B cell (primary cell): ENCODE results near the gene RAD51B. TPM values are rescaled to one million over a fixed set of nuclear protein-coding genes. Genes with fewer than 3 reads are reported as not detected.

Source experiments
- ATAC-seq: fragments of 200-7000 bp; cut with Tn5 transposase; one replicate; pipeline ENCODE4 v1.10.0; 2021; ENCODE audit warnings: low read depth, mild to moderate bottlenecking, moderate number of reproducible peaks, moderate library complexity
- CTCF ChIA-PET: fragments of 350-600 bp; sonication (Branson Sonifier 250); formaldehyde crosslinking; loops from one replicate; lab custom pipeline; 2021; ENCODE audit warnings: antibody characterized with exemption, inconsistent platforms; lab: Charles Lee
- POLR2A ChIA-PET: fragments of 350-600 bp; sonication (Branson Sonifier 250); formaldehyde crosslinking; loops from one replicate; lab custom pipeline; 2021; ENCODE audit warnings: antibody characterized with exemption; lab: Charles Lee
- DNase-seq: peaks from one replicate; pipeline ENCODE4 v3.0.0; 2013
- H2AFZ ChIP-seq: 2 replicates; pipeline ENCODE4 v1.6.1; 2012; ENCODE audit warnings: mild to moderate bottlenecking, low read depth, low read length; ENCODE audit not compliant: insufficient read depth, poor library complexity, severe bottlenecking
- H3K27ac ChIP-seq, 2 donors: 1 replicate in 1 of 2; 2 replicates in 1 of 2; pipeline ENCODE4 v1.5.1; 2012 to 2013; ENCODE audit warnings: low read length in 2 of 2, mild to moderate bottlenecking in 2 of 2, moderate library complexity in 1 of 2
- H3K27me3 ChIP-seq, 4 experiments: fragments of 200-600 bp in 1 of 4; sonication (generic) in 1 of 4; replicated peaks in 1 of 4; 1 replicate in 2 of 4; 2 replicates in 2 of 4; pipeline versions ENCODE4 v1.6.1 to v1.7.0; 2013 to 2016; ENCODE audit warnings: low read length in 3 of 4, mild to moderate bottlenecking in 2 of 4, mixed read lengths in 1 of 4, moderate library complexity in 1 of 4; ENCODE audit not compliant: insufficient read depth in 4 of 4, control insufficient read depth in 3 of 4; ENCODE audit errors: control extremely low read depth in 1 of 4
- H3K36me3 ChIP-seq, 2 experiments: replicated peaks in 1 of 2; 1 replicate in 1 of 2; 2 replicates in 1 of 2; pipeline versions ENCODE4 v1.6.1 to v1.7.1; 2013; ENCODE audit warnings: low read length in 1 of 2; ENCODE audit not compliant: insufficient read depth in 2 of 2, control insufficient read depth in 1 of 2; ENCODE audit errors: control extremely low read depth in 1 of 2, extremely low read depth in 1 of 2
- H3K4me1 ChIP-seq, 2 donors: fragments of 200-600 bp in 1 of 2; sonication (generic) in 1 of 2; 1 replicate in 1 of 2; 2 replicates in 1 of 2; pipeline versions ENCODE4 v1.5.1 to v1.6.1; 2013 to 2017; ENCODE audit warnings: low read length in 2 of 2; ENCODE audit not compliant: control insufficient read depth in 2 of 2, insufficient read depth in 2 of 2
- H3K4me2 ChIP-seq: replicated peaks from 2 replicates; pipeline ENCODE3; 2012; ENCODE audit warnings: mild to moderate bottlenecking, low read depth, low read length; ENCODE audit not compliant: poor library complexity, severe bottlenecking
- H3K4me3 ChIP-seq, 5 experiments: fragments of 200-600 bp in 1 of 5; sonication (generic) in 1 of 5; 1 replicate in 3 of 5; 2 replicates in 2 of 5; pipeline versions ENCODE4 v1.5.1 to v1.7.0; 2011 to 2016; ENCODE audit warnings: low read length in 4 of 5, mild to moderate bottlenecking in 4 of 5, low read depth in 2 of 5, control low read depth in 1 of 5, moderate library complexity in 1 of 5; ENCODE audit not compliant: insufficient read depth in 1 of 5; ENCODE audit errors: control extremely low read depth in 1 of 5, extremely low read depth in 1 of 5
- H3K79me2 ChIP-seq: fragments of 200-600 bp; sonication (generic); one replicate; pipeline ENCODE4 v1.6.0; 2016; ENCODE audit warnings: low read length; ENCODE audit not compliant: control insufficient read depth, insufficient read depth
- H3K9ac ChIP-seq: fragments of 200-600 bp; sonication (generic); 2 replicates; pipeline ENCODE4 v1.6.1; 2017; ENCODE audit warnings: mild to moderate bottlenecking, low read length, moderate library complexity
- H3K9me3 ChIP-seq, 3 donors: one replicate each; pipeline versions ENCODE4 v1.6.1 to v1.7.1; 2013; ENCODE audit warnings: low read length in 2 of 3; ENCODE audit not compliant: control insufficient read depth in 2 of 3, insufficient read depth in 1 of 3; ENCODE audit errors: control extremely low read depth in 1 of 3
- H4K20me1 ChIP-seq: 2 replicates; pipeline ENCODE4 v1.6.0; 2012; ENCODE audit warnings: mild to moderate bottlenecking, low read length; ENCODE audit not compliant: insufficient read depth, control insufficient read depth, poor library complexity, severe bottlenecking
- H3K27ac Mint-ChIP-seq: one replicate; pipeline ENCODE4 v1.8.0; 2021; ENCODE audit warnings: mixed read lengths
- H3K27me3 Mint-ChIP-seq: one replicate; pipeline ENCODE4 v1.8.0; 2021; ENCODE audit warnings: mixed read lengths
- H3K4me1 Mint-ChIP-seq: one replicate; pipeline ENCODE4 v1.8.0; 2021; ENCODE audit warnings: mixed read lengths
- H3K4me3 Mint-ChIP-seq: one replicate; pipeline ENCODE4 v1.8.0; 2021; ENCODE audit warnings: mixed read lengths
- H3K9me3 Mint-ChIP-seq: one replicate; pipeline ENCODE4 v1.8.0; 2022; ENCODE audit warnings: mixed read lengths; ENCODE audit not compliant: insufficient read depth
- CTCF ChIP-seq: fragments of 200-600 bp; IDR thresholded peaks from one replicate; pipeline ENCODE4 v1.8.0; 2022; ENCODE audit warnings: antibody characterized with exemption, mild to moderate bottlenecking
- EZH2 ChIP-seq: IDR thresholded peaks from 2 replicates; pipeline ENCODE4 v1.6.1; 2012; ENCODE audit warnings: borderline replicate concordance, low read depth, mild to moderate bottlenecking, moderate library complexity, low read length; ENCODE audit not compliant: insufficient read depth, poor library complexity, severe bottlenecking
- WGBS: methylation state at CpG from one replicate; pipeline ENCODE4 v1.1.5; 2013; ENCODE audit warnings: missing lambda C conversion rate; ENCODE audit not compliant: insufficient coverage; 5-methylcytosine and 5-hydroxymethylcytosine counted together
- intact Hi-C: fragments of 100-400 bp; cut with micrococcal nuclease; formaldehyde crosslinking; loops from one replicate; pipeline ENCODE4 v1.10.0; 2022
- polyA plus RNA-seq: library from polyadenylated mRNA; depleted of rRNA; stranded (reverse); fragments of >200 nt; gene quantifications from 2 replicates; pipeline ENCODE4 v1.2.3, GENCODE V29; 2012
- total RNA-seq, 2 donors: library from RNA; stranded (reverse); fragments of 120-200 nt in 1 of 2; gene quantifications; 1 replicate in 1 of 2; 2 replicates in 1 of 2; pipeline versions ENCODE4 v1.2.3 to v1.2.4, GENCODE V29; 2013 to 2022

RAD51B gene
- total and polyA plus RNA-seq, 2 donors (not counting 1 experiment from before 2014, with no cell fraction given), result 6.5 to 60.6 TPM

GRCh38 chr14:68506021-68506644 lies 686.6 kb downstream of the RAD51B start:
- intact Hi-C loops, result loop anchor here (1.0 to 10.0 kb wide), 4 partner anchors 11 to 224 kb away; no protein-coding TSS in a partner anchor
- peak overlapping the region; percentile 89 for H3K27ac Mint-ChIP-seq

More at GRCh38 chr14:68506021-68506644, 686.6 kb downstream of the RAD51B start:
- POLR2A ChIA-PET, result interaction anchor here (0.5 to 2.3 kb wide), 14 partner anchors 13 to 316 kb away, joined by 3 to 17 read pairs (median 7); partner anchors contain the start of gene ZFP36L1
- no peak for ATAC-seq
- Histone ChIP-seq H2AFZ (peak overlapping the region; percentile 24), H3K36me3 (no peaks in the 10 kb centered on the region), H3K4me3 (no peak overlapping the region), H3K4me1 (peaks cover 73 to 86% of the 10 kb centered on the region in 2 donors), H3K27me3 (no peaks in the 10 kb centered on the region), H3K4me2 (peak overlapping the region; percentile 61), H3K9me3 (peaks cover 0 to 8% (median 0%) of the 10 kb centered on the region in 3 donors), H3K9ac (no peak overlapping the region), H3K79me2 (peaks cover 6% of the 10 kb centered on the region), H4K20me1 (no peaks in the 10 kb centered on the region), H3K27ac (peak overlapping the region; percentile 79 to 88)
- CTCF ChIA-PET, result interaction anchor here (0.8 to 3.3 kb wide), 19 partner anchors 12 to 310 kb away, joined by 3 to 13 read pairs (median 4); no protein-coding TSS in a partner anchor
- peaks cover 83% of the 10 kb centered on the region for H3K4me1 Mint-ChIP-seq
- H3K27me3 Mint-ChIP-seq, result no peaks in the 10 kb centered on the region
- TF ChIP-seq EZH2 (no peak), CTCF (no peak)
- 87% methylated on average over 16 of the region's 17 CpGs for WGBS
- DNase-seq, result no peak
- H3K4me3 Mint-ChIP-seq, result peak overlapping the region; percentile 40
- H3K9me3 Mint-ChIP-seq, result no peaks in the 10 kb centered on the region
